ENCODE data around the gene TCFL5.

DNA sequence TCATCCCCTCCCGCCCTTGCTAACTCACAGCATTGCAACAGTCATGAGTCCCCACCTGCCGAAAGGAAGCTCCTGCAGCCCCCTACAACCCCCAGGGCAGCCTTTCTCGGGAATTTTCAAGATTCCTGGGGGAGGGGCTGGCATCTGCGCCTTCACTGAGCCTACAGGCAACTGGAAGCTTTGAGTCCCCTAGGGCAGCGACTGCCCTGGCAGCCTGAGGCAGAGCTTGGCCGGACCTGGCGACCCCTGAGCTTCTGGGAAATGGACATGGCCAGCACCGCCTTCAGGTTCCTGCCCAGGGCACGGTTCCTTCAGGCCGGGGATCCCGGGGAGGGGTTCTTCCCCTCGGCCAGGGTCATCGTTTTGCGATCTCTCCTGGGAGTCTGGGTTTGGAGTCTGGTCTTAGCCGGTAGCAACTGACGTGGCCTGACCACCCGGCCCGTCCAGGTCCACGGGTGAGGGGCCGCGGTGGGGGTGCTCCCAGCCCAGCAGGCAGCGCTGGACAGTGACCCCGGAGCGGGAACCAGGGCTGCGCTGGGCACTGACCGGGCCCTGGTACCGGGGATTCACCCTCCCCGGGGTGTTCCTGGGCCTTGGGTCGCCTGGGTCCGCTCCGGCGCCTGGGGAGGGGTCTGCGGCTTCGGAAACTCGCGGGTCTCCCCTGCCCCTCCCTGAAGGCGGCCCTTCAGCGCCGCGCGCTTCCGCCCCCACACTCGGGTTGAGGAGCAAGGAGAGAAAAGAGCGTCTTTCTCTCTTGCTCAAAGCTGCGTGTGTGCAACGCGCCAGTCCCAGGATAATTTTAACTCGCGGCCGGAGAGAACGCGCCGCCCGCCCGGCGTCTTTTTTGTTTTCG, 45.4 kb downstream of the TCFL5 start:
- TF ChIP-seq POLR2A (IDR thresholded peaks at IDR 0.05) (no peak), EP300 (IDR thresholded peaks at IDR 0.05) (no peak), POLR2AphosphoS5 (IDR thresholded peaks at IDR 0.05) (no peak)
- TF ChIP-seq, protein P1, sequence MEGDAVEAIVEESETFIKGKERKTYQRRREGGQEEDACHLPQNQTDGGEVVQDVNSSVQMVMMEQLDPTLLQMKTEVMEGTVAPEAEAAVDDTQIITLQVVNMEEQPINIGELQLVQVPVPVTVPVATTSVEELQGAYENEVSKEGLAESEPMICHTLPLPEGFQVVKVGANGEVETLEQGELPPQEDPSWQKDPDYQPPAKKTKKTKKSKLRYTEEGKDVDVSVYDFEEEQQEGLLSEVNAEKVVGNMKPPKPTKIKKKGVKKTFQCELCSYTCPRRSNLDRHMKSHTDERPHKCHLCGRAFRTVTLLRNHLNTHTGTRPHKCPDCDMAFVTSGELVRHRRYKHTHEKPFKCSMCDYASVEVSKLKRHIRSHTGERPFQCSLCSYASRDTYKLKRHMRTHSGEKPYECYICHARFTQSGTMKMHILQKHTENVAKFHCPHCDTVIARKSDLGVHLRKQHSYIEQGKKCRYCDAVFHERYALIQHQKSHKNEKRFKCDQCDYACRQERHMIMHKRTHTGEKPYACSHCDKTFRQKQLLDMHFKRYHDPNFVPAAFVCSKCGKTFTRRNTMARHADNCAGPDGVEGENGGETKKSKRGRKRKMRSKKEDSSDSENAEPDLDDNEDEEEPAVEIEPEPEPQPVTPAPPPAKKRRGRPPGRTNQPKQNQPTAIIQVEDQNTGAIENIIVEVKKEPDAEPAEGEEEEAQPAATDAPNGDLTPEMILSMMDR (IDR thresholded peaks at IDR 0.05), result no peak
